HepG2 (cell line): ENCODE results near the gene LAPTM4A.

Source experiments
- CBX5 ChIP-seq: sonication (generic); formaldehyde crosslinking; IDR thresholded peaks from 2 replicates; pipeline ENCODE4 v1.4.0; 2020; ENCODE audit warnings: missing genetic modification reagents, borderline replicate concordance
- JUN ChIP-seq: sonication (generic); formaldehyde crosslinking; IDR thresholded peaks from 2 replicates; pipeline ENCODE4 v1.4.0; 2020; ENCODE audit warnings: mild to moderate bottlenecking, missing genetic modification reagents
- KLF16 ChIP-seq, 2 experiments: sonication (generic) in 1 of 2; formaldehyde crosslinking in 1 of 2; IDR thresholded peaks; 2 replicates each; pipeline versions ENCODE4 v1.6.1 to v1.8.0; 2016 to 2023; ENCODE audit warnings: missing genetic modification reagents in 2 of 2, missing compliant biosample characterization in 1 of 2
- KLF9 ChIP-seq: IDR thresholded peaks from 2 replicates; pipeline ENCODE4 v1.6.1; 2016; ENCODE audit warnings: low read depth
- MAZ ChIP-seq, 2 experiments: sonication (generic) in 1 of 2; formaldehyde crosslinking in 1 of 2; IDR thresholded peaks; 2 replicates each; pipeline versions ENCODE4 v1.5.0 to v1.6.1; 2012 to 2020; ENCODE audit warnings: low read depth in 2 of 2, mild to moderate bottlenecking in 2 of 2, borderline replicate concordance in 1 of 2, improper control_type of control experiment in 1 of 2, low read length in 1 of 2, missing genetic modification reagents in 1 of 2, moderate library complexity in 1 of 2
- POLR2AphosphoS5 ChIP-seq: IDR thresholded peaks from 2 replicates; pipeline ENCODE4 v1.6.1; 2012; ENCODE audit warnings: low read depth, low read length
- RFX5 ChIP-seq: IDR thresholded peaks from 2 replicates; pipeline ENCODE4 v1.6.1; 2011; ENCODE audit warnings: low read depth, low read length, improper control_type of control experiment
- SMAD9 ChIP-seq: sonication (generic); formaldehyde crosslinking; IDR thresholded peaks from 2 replicates; pipeline ENCODE4 v1.5.1; 2020; ENCODE audit warnings: mild to moderate bottlenecking, missing genetic modification reagents
- TBX3 ChIP-seq: fragments of 450-650 bp; IDR thresholded peaks from 2 replicates; pipeline ENCODE4 v1.6.1; 2017; ENCODE audit warnings: antibody characterized with exemption, mild to moderate bottlenecking, inconsistent platforms, borderline replicate concordance
- ZNF776 ChIP-seq: sonication (generic); formaldehyde crosslinking; IDR thresholded peaks from 2 replicates; pipeline ENCODE4 v1.4.0; 2020; ENCODE audit warnings: mild to moderate bottlenecking, missing genetic modification reagents
- TF ChIP-seq, protein P1 (sequence below): IDR thresholded peaks from 2 replicates; pipeline ENCODE4 v1.6.1; 2016; ENCODE audit warnings: low read depth, borderline replicate concordance
- TF ChIP-seq, protein P2 (sequence below): IDR thresholded peaks from 2 replicates; pipeline ENCODE4 v1.6.1; 2016; ENCODE audit warnings: low read depth, missing genetic modification reagents, missing compliant biosample characterization

DNA sequence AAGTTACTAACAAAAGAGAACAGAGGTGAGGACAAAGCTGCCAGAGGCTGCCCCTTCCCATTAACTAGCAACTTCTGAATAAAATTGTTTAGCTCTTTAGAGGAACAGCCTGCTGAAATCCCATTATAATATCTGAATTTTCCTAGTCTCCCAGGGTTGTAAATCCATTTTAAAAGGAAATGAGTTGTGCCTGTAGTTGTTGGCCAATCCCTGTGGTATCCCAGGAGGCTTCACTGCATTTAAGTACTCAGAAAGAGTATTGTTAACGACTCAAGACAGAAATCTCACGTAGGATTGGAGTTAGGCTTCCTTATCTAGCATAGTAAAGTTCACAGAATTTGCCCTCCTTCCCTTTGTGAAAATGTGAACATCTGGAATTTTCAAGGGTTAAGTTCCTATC is 8.9 kb downstream of the LAPTM4A start:
- no peak for TF ChIP-seq JUN (CRISPR knock-in tag)
- TF ChIP-seq CBX5 (CRISPR knock-in tag), result no peak
- TF ChIP-seq, protein P1, sequence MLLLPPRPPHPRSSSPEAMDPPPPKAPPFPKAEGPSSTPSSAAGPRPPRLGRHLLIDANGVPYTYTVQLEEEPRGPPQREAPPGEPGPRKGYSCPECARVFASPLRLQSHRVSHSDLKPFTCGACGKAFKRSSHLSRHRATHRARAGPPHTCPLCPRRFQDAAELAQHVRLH (CRISPR knock-in tag), result no peak
- no peak for TF ChIP-seq ZNF776 (CRISPR knock-in tag)
- no peak for TF ChIP-seq RFX5
- TF ChIP-seq POLR2AphosphoS5, result no peak
- no peak for TF ChIP-seq TBX3
- TF ChIP-seq KLF9 (CRISPR knock-in tag), result no peak
- no peak for TF ChIP-seq MAZ (IDR thresholded peaks at IDR 0.05; ENCODE audit: borderline replicate concordance, low read depth, low read length)
- no peak for TF ChIP-seq MAZ (CRISPR knock-in tag; IDR thresholded peaks at IDR 0.05; ENCODE audit: low read depth)
- TF ChIP-seq, protein P2, sequence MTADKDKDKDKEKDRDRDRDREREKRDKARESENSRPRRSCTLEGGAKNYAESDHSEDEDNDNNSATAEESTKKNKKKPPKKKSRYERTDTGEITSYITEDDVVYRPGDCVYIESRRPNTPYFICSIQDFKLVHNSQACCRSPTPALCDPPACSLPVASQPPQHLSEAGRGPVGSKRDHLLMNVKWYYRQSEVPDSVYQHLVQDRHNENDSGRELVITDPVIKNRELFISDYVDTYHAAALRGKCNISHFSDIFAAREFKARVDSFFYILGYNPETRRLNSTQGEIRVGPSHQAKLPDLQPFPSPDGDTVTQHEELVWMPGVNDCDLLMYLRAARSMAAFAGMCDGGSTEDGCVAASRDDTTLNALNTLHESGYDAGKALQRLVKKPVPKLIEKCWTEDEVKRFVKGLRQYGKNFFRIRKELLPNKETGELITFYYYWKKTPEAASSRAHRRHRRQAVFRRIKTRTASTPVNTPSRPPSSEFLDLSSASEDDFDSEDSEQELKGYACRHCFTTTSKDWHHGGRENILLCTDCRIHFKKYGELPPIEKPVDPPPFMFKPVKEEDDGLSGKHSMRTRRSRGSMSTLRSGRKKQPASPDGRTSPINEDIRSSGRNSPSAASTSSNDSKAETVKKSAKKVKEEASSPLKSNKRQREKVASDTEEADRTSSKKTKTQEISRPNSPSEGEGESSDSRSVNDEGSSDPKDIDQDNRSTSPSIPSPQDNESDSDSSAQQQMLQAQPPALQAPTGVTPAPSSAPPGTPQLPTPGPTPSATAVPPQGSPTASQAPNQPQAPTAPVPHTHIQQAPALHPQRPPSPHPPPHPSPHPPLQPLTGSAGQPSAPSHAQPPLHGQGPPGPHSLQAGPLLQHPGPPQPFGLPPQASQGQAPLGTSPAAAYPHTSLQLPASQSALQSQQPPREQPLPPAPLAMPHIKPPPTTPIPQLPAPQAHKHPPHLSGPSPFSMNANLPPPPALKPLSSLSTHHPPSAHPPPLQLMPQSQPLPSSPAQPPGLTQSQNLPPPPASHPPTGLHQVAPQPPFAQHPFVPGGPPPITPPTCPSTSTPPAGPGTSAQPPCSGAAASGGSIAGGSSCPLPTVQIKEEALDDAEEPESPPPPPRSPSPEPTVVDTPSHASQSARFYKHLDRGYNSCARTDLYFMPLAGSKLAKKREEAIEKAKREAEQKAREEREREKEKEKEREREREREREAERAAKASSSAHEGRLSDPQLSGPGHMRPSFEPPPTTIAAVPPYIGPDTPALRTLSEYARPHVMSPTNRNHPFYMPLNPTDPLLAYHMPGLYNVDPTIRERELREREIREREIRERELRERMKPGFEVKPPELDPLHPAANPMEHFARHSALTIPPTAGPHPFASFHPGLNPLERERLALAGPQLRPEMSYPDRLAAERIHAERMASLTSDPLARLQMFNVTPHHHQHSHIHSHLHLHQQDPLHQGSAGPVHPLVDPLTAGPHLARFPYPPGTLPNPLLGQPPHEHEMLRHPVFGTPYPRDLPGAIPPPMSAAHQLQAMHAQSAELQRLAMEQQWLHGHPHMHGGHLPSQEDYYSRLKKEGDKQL (CRISPR knock-in tag), result no peak
- no peak for TF ChIP-seq KLF16 (CRISPR knock-in tag; IDR thresholded peaks at IDR 0.05)
- no peak for TF ChIP-seq SMAD9
